Testis (tissue), 2 donors: ENCODE data around the gene CINP.

Experiments used
- CTCF ChIP-seq, 3 experiments: fragments of 450-650 bp in 2 of 3; fragments of 200-600 bp in 1 of 3; sonication (generic) in 1 of 3; IDR thresholded peaks; one replicate each; pipeline ENCODE4 v1.5.1; 2016 to 2019; ENCODE audit warnings: antibody characterized with exemption in 3 of 3, mild to moderate bottlenecking in 2 of 3, moderate library complexity in 1 of 3
- POLR2A ChIP-seq: fragments of 450-650 bp; IDR thresholded peaks from one replicate; pipeline ENCODE4 v1.6.1; 2017; ENCODE audit warnings: antibody characterized with exemption, mild to moderate bottlenecking, moderate library complexity

GRCh38 chr14:102320033-102320660, 42.5 kb downstream of the CINP start:
- no peak for TF ChIP-seq POLR2A
- TF ChIP-seq CTCF (IDR thresholded peaks at IDR 0.05): no peak
